Right lobe of liver (tissue), 6 donors: ENCODE measurements around the gene HSPB3. TPM values are rescaled to one million over a fixed set of nuclear protein-coding genes. Genes with fewer than 3 reads are reported as not detected.
A peak's percentile ranks its signal among the peaks of the same experiment; 100 is the strongest.
"Not testable (repeated sequence)": the region's sequence is repeated elsewhere in the genome, so short reads cannot be mapped to it uniquely, and the experiment has no call there.

Experiments used
- ATAC-seq, 4 donors: fragments of 200-7000 bp; cut with Tn5 transposase; one replicate each; pipeline ENCODE4 v1.9.1; 2020; ENCODE audit warnings: mild to moderate bottlenecking in 4 of 4, moderate library complexity in 4 of 4
- DNase-seq, 3 donors: peaks; one replicate each; pipeline ENCODE4 v3.0.0-alpha.2; 2020
- H3K27ac ChIP-seq, 3 donors: fragments of 200-600 bp; one replicate each; pipeline ENCODE4 v1.8.0; 2022
- H3K27me3 ChIP-seq, 2 donors: fragments of 200-600 bp; one replicate each; pipeline ENCODE4 v1.8.0; 2022
- H3K36me3 ChIP-seq, 4 donors: fragments of 200-600 bp; sonication (generic) in 1 of 4; one replicate each; pipeline versions ENCODE4 v1.5.1 to v1.8.0; 2017 to 2022; ENCODE audit warnings: control low read depth in 1 of 4
- H3K4me1 ChIP-seq, 4 donors: fragments of 200-600 bp; sonication (generic) in 1 of 4; one replicate each; pipeline versions ENCODE4 v1.5.1 to v1.8.0; 2017 to 2022; ENCODE audit warnings: control low read depth in 1 of 4
- H3K4me3 ChIP-seq, 3 donors: fragments of 200-600 bp; one replicate each; pipeline ENCODE4 v1.8.0; 2022
- H3K9me3 ChIP-seq, 4 donors: fragments of 200-600 bp; sonication (generic) in 1 of 4; one replicate each; pipeline versions ENCODE4 v1.5.1 to v1.8.0; 2017 to 2022; ENCODE audit warnings: control low read depth in 1 of 4
- CTCF ChIP-seq, 4 donors: fragments of 200-600 bp in 3 of 4; fragments of 450-650 bp in 1 of 4; IDR thresholded peaks; one replicate each; pipeline versions ENCODE4 v1.5.1 to v1.8.0; 2016 to 2022; ENCODE audit warnings: antibody characterized with exemption in 4 of 4, mild to moderate bottlenecking in 2 of 4
- POLR2A ChIP-seq: fragments of 450-650 bp; IDR thresholded peaks from one replicate; pipeline ENCODE4 v1.6.1; 2017; ENCODE audit warnings: antibody characterized with exemption, mild to moderate bottlenecking
- WGBS: methylation state at CpG from one replicate; pipeline ENCODE4 v1.1.6; 2018; ENCODE audit warnings: low coverage, low lambda C conversion rate; ENCODE audit not compliant: insufficient coverage; ENCODE audit errors: missing lambda C conversion rate; 5-methylcytosine and 5-hydroxymethylcytosine counted together
- intact Hi-C, 2 donors: fragments of 100-400 bp; cut with DNase I; formaldehyde crosslinking; loops; one replicate each; pipeline versions ENCODE4 v1.11.2 to v1.14.1; 2022
- total RNA-seq, 6 experiments: library from RNA; depleted of rRNA in 2 of 6; stranded (reverse); fragments of >200 nt in 2 of 6; fragmentation: NEBNext Ultra II Directional in 3 of 6; extraction: Animal tissue kit (Norgen Biotek cat#: 25700) in 3 of 6; gene quantifications; one replicate each; pipeline versions ENCODE4 v1.1.0 to v1.2.4, GENCODE V29; 2016 to 2023
- donor health status: DM: no; HTN: yes; CAD: no.
- donor health status: DM: no; HTN: no; CAD: no.
- donor health status: DM: no; HTN: no; CAD: no.
- donor health status: DM: no; HTN: yes; CAD: no.
- donor health status: DM: no; HTN: yes; CAD: no.

Gene HSPB3
- total RNA-seq, 6 experiments from 2014 or later: 0.43 TPM; not detected in 5

- no peaks in the 10 kb centered on the region for H3K9me3 ChIP-seq
- intact Hi-C loops: loop anchor here (10.0 kb wide), 1 partner anchor 161 kb away; no protein-coding TSS in a partner anchor
- ATAC-seq (no peak), DNase-seq (no peak)
- H3K27ac ChIP-seq: no peak overlapping the region
- no peaks in the 10 kb centered on the region for H3K4me1 ChIP-seq
- no peaks in the 10 kb centered on the region for H3K36me3 ChIP-seq
- no peaks in the 10 kb centered on the region for H3K27me3 ChIP-seq
- no peak overlapping the region for H3K4me3 ChIP-seq
- no peak for TF ChIP-seq POLR2A
- no peak for TF ChIP-seq CTCF (IDR thresholded peaks at IDR 0.05)
Observed at GRCh38 chr5:54415896-54416601, 39.5 kb upstream of the HSPB3 start.

- peak; percentile 74 to 88 (median 81) for TF ChIP-seq CTCF (IDR thresholded peaks at IDR 0.05)
- H3K36me3 ChIP-seq, DNase-seq, H3K9me3 ChIP-seq, H3K4me3 ChIP-seq, H3K4me1 ChIP-seq, H3K27me3 ChIP-seq, H3K27ac ChIP-seq: not testable (repeated sequence)
- intact Hi-C loops: loop anchor here (10.0 kb wide), 1 partner anchor 165 kb away; no protein-coding TSS in a partner anchor
- peak; percentile 82 to 93 (median 86) for ATAC-seq
- WGBS: 12% methylated on average over 9 of the region's 10 CpGs
Observed at GRCh38 chr5:54419573-54420423, 35.7 kb upstream of the HSPB3 start.

- H3K27me3 ChIP-seq, ATAC-seq, H3K36me3 ChIP-seq, H3K4me3 ChIP-seq, H3K9me3 ChIP-seq, H3K27ac ChIP-seq, intact Hi-C loops, DNase-seq, H3K4me1 ChIP-seq: not testable (repeated sequence)
- WGBS: 85% methylated on average over 7 of the region's 30 CpGs
Observed at GRCh38 chr5:54420511-54420910, 35.0 kb upstream of the HSPB3 start.

DNA sequence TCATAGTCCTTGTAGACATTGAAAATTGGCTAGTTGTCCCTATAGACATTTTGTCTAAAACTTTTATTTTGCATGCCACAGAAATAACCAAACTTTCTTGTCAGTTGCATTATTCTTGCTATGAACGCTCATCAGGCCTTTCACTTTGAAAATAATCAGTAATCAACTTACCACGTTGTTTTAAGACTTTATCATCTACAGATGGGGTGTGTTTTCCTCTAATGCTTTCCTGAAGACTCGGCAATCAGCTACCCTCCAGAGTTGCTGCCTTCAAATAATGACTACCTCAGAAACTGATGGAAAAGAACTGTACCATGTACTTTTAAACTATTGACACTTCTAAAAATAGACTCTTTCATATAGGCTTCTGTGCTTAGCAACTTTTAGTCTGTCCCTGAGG lies 33.5 kb upstream of the HSPB3 start:
- TF ChIP-seq POLR2A (no peak), CTCF (IDR thresholded peaks at IDR 0.05) (no peak)
- DNase-seq: no peak
- Histone ChIP-seq H3K27me3 (no peaks in the 10 kb centered on the region), H3K4me1 (no peaks in the 10 kb centered on the region), H3K9me3 (no peaks in the 10 kb centered on the region), H3K36me3 (no peaks in the 10 kb centered on the region), H3K27ac (no peak overlapping the region), H3K4me3 (no peak overlapping the region)
- WGBS: 52% methylated on average over 3 of the region's 3 CpGs
- intact Hi-C loops: no loop called here
- ATAC-seq: no peak

GRCh38 chr5:54425258-54425657 lies 30.2 kb upstream of the HSPB3 start:
- TF ChIP-seq CTCF (IDR thresholded peaks at IDR 0.05) (no peak), POLR2A (no peak)
- intact Hi-C loops: no loop called here

More at GRCh38 chr5:54425258-54425657, 30.2 kb upstream of the HSPB3 start:
- no peak for ATAC-seq
- H3K27ac ChIP-seq: no peak overlapping the region
- 84% methylated on average over 2 of the region's 2 CpGs for WGBS
- no peaks in the 10 kb centered on the region for H3K27me3 ChIP-seq
- no peak for DNase-seq
- H3K4me3 ChIP-seq: no peak overlapping the region
- no peaks in the 10 kb centered on the region for H3K36me3 ChIP-seq
- H3K4me1 ChIP-seq: no peaks in the 10 kb centered on the region
- H3K9me3 ChIP-seq: no peaks in the 10 kb centered on the region
